Activated CD4-positive, alpha-beta T cell treated with anti-CD3 and anti-CD28 coated beads, Interleukin-2, amount 10 ng/mL, durations not matched to agents 7 days and 5 days (primary cell): Measurements from ENCODE around the gene F3. TPM values are rescaled to one million over a fixed set of nuclear protein-coding genes. Genes with fewer than 3 reads are reported as not detected.
A peak's percentile ranks its signal among the peaks of the same experiment; 100 is the strongest.

ENCODE experiments used
- CTCF ChIA-PET: fragments of 350-600 bp; sonication (Branson Sonifier 250); formaldehyde crosslinking; loops from one replicate; lab custom pipeline; 2021; ENCODE audit warnings: antibody characterized with exemption; lab: Charles Lee
- POLR2A ChIA-PET: fragments of 350-600 bp; sonication (Branson Sonifier 250); formaldehyde crosslinking; loops from one replicate; lab custom pipeline; 2021; ENCODE audit warnings: antibody characterized with exemption; lab: Charles Lee
- DNase-seq: peaks from one replicate; pipeline ENCODE4 v3.0.0-alpha.2; 2020
- H3K27ac Mint-ChIP-seq: one replicate; pipeline ENCODE4 v1.8.0; 2021; ENCODE audit warnings: mild to moderate bottlenecking, moderate library complexity, mixed read lengths
- H3K27me3 Mint-ChIP-seq: one replicate; pipeline ENCODE4 v1.8.0; 2021; ENCODE audit warnings: mixed read lengths
- H3K36me3 Mint-ChIP-seq: one replicate; pipeline ENCODE4 v1.8.0; 2021; ENCODE audit warnings: low read depth, mixed read lengths
- H3K4me1 Mint-ChIP-seq: one replicate; pipeline ENCODE4 v1.8.0; 2021; ENCODE audit warnings: mixed read lengths
- H3K4me3 Mint-ChIP-seq: one replicate; pipeline ENCODE4 v1.8.0; 2021; ENCODE audit warnings: mild to moderate bottlenecking, moderate library complexity, mixed read lengths
- H3K9me3 Mint-ChIP-seq: one replicate; pipeline ENCODE4 v1.8.0; 2021; ENCODE audit warnings: mixed read lengths
- total RNA-seq, 2 experiments: library from RNA; stranded (reverse); gene quantifications; one replicate each; pipeline ENCODE4 v1.2.3, GENCODE V29; 2021

Gene F3
- total RNA-seq, 2 experiments from 2014 or later: not detected

DNA sequence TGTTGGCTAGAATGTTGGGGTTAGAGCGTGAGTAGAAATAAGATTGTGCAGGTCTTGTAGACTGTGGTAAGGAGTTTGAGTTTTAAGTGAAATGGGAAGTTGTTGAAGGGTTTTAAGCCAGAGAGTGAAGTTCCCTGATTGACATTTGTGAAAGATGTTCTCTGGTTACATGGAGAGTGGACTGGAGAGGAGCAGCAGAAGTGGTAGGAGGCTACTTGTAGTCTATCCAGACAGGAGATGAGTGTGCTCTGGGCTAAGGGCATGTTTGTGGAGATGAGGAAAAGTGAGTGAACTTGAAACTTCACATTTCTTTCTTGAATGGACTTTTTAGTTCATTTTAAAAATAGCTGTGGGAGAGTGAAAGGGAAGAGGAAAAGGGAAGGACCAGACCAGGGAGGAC, 37.0 kb downstream of the F3 start:
- POLR2A ChIA-PET: no interaction called here
- Mint-ChIP-seq H3K27ac (peak overlapping the region; percentile 4), H3K4me1 (peaks cover 13% of the 10 kb centered on the region), H3K36me3 (peaks cover 44% of the 10 kb centered on the region), H3K9me3 (no peaks in the 10 kb centered on the region), H3K27me3 (no peaks in the 10 kb centered on the region), H3K4me3 (no peak overlapping the region)
- DNase-seq: no peak
- CTCF ChIA-PET: no interaction called here

DNA sequence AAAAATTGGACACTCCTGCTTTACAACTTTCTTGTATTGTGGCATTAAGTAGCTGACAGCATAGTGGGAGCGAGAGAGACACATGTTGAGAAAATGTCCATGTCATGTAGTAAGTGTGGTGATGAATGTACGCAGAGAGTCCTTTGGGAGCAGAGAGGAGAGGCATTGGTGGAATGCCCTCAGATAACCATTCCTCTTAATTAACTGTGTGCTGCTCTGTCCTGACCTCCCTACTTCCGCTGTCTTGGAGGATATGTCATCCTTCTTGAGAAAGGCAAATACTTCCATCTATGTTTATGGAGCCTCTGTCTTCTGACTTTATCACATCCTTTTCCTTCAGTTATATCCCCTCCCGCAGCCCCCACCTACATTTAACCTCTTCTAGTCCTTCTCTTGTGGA, 38.4 kb downstream of the F3 start:
- Mint-ChIP-seq H3K27me3 (no peaks in the 10 kb centered on the region), H3K4me1 (peaks cover 13% of the 10 kb centered on the region), H3K9me3 (no peaks in the 10 kb centered on the region), H3K4me3 (no peak overlapping the region), H3K36me3 (peaks cover 42% of the 10 kb centered on the region), H3K27ac (no peak overlapping the region)
- ChIA-PET POLR2A (no interaction called here), CTCF (no interaction called here)
- no peak for DNase-seq

DNA sequence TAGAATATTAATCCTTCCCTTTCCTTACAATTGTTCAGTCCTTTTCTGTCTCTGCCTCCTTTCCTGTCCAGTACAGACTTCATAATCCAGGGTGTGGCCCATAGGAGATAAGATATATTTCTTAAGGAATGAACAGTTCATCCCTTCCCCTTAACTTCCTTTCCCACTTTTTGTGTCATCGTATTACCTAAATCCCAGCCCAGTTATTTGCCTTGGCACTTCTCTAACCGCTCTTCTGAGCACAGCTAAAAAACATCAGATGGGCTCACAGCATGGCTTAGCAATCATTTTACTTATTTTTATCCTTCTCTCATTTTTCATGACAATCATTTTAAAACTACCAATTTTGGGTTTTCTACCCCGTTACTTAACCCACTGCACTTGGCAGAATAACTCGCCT, 39.6 kb downstream of the F3 start:
- peaks cover 39% of the 10 kb centered on the region for H3K36me3 Mint-ChIP-seq
- no peak overlapping the region for H3K27ac Mint-ChIP-seq
- no peak overlapping the region for H3K4me3 Mint-ChIP-seq
- no peaks in the 10 kb centered on the region for H3K27me3 Mint-ChIP-seq
- ChIA-PET CTCF (interaction anchor here (0.6 kb wide), 1 partner anchor 1242 kb away, joined by 3 read pairs; no protein-coding TSS in a partner anchor), POLR2A (no interaction called here)
- peaks cover 13% of the 10 kb centered on the region for H3K4me1 Mint-ChIP-seq
- H3K9me3 Mint-ChIP-seq: no peaks in the 10 kb centered on the region
- no peak for DNase-seq

DNA sequence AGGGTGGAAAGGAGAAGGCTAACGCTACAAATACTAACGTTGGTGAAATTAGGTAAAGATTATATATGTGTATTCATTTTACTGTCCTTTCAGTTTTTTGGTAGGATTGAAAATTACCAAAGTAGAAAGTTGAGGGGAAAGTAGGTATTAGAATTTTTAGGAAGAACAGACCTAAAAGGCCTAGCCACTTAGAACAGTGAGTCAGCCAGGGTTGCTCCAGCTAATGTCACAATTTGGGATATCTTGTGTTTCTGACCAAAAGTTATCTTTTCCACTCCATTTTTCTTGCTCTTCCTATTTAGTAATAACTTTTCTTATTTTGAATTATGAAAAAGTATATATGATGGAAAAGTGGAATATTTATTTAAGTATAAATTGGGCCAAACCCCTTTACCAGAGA, 40.1 kb downstream of the F3 start:
- ChIA-PET CTCF (no interaction called here), POLR2A (no interaction called here)
- H3K36me3 Mint-ChIP-seq: peaks cover 37% of the 10 kb centered on the region
- no peaks in the 10 kb centered on the region for H3K9me3 Mint-ChIP-seq
- no peak for DNase-seq
- H3K4me1 Mint-ChIP-seq: peaks cover 13% of the 10 kb centered on the region
- no peak overlapping the region for H3K4me3 Mint-ChIP-seq
- no peaks in the 10 kb centered on the region for H3K27me3 Mint-ChIP-seq
- no peak overlapping the region for H3K27ac Mint-ChIP-seq

DNA sequence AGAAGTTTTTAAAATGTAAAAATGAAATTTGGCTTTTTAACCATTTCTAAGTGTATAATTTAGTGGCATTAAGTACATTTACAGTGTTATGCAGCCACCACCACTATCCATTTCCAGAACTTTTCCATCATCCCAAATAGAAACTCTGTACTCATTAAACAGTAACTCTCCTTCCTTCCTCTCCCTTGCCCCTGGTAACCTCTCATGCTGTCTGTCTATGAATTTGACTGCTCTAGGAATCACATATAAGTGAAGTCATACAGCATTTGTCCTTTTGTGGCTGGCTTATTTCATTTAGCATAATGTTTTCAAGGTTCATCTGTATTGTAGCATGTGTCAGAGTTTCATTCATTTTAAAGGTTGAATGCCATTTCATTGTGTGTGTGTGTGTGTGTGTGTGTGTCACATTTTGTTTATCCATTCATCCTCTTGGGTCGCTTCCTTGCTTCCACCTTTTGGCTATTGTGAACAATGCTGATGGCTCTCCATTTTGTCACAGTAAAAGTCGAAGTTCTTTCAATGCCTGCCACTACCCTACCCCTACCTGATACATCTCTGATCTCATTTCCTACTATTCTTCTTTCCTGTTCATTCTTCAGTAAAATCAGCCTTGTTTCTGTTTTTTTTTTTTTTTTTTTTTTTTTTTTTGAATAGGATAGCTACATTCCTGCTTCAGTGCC, 45.3 kb downstream of the F3 start:
- Mint-ChIP-seq H3K9me3 (no peaks in the 10 kb centered on the region), H3K4me1 (no peaks in the 10 kb centered on the region), H3K36me3 (peaks cover 25% of the 10 kb centered on the region), H3K4me3 (no peak overlapping the region), H3K27me3 (no peaks in the 10 kb centered on the region), H3K27ac (no peak overlapping the region)
- no peak for DNase-seq
- ChIA-PET CTCF (no interaction called here), POLR2A (interaction anchor here (0.6 to 0.7 kb wide), 2 partner anchors 87 to 467 kb away, joined by 3 read pairs; no protein-coding TSS in a partner anchor)

DNA sequence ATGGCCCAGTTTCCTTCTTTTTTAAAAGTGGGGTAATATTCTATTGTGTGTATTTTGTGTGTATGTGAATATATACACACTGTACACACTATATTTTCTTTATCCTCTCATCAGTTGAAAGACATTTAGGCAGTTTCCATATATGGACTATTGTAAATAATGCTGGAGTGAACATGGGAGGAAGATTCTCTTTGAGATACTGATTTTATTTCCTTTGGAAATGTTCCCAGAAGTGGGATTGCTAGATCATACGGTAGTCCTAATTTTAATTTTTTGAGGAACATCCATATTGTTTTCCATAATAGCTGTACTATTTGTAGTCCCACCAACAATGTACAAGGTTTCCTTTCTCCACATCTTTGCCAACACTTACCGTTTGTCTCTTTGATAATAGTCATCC, 51.0 kb downstream of the F3 start:
- Mint-ChIP-seq H3K4me3 (no peak overlapping the region), H3K27me3 (no peaks in the 10 kb centered on the region), H3K4me1 (no peaks in the 10 kb centered on the region), H3K36me3 (peaks cover 20% of the 10 kb centered on the region), H3K9me3 (no peaks in the 10 kb centered on the region), H3K27ac (no peak overlapping the region)
- no peak for DNase-seq
- ChIA-PET CTCF (interaction anchor here (1.0 kb wide), 1 partner anchor 9 kb away, joined by 3 read pairs; no protein-coding TSS in a partner anchor), POLR2A (no interaction called here)

DNA sequence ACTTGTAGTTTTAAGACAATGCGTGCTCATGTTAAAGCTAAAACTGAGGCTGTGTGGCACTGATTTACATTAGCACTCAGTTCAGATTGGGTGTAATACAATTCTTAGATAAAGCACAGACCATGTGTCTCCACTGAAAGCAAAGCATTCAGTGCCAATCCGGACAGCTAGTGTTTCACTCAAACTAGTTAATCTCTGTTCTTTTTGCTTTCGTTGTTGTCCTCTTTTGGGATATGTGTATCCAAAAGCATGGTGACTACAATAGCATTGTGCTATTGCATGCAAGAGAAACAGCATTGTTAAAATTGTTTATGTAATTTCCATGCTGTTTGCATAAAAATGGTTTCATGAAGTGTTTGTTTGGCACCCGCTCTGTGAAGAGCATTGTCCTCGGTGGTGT, 54.6 kb downstream of the F3 start:
- H3K36me3 Mint-ChIP-seq: peaks cover 15% of the 10 kb centered on the region
- no peaks in the 10 kb centered on the region for H3K9me3 Mint-ChIP-seq
- POLR2A ChIA-PET: no interaction called here
- DNase-seq: no peak
- H3K4me3 Mint-ChIP-seq: no peak overlapping the region
- H3K4me1 Mint-ChIP-seq: no peaks in the 10 kb centered on the region
- CTCF ChIA-PET: interaction anchor here (1.0 kb wide), 1 partner anchor 15 kb away, joined by 3 read pairs; no protein-coding TSS in a partner anchor
- no peak overlapping the region for H3K27ac Mint-ChIP-seq
- H3K27me3 Mint-ChIP-seq: no peaks in the 10 kb centered on the region

DNA sequence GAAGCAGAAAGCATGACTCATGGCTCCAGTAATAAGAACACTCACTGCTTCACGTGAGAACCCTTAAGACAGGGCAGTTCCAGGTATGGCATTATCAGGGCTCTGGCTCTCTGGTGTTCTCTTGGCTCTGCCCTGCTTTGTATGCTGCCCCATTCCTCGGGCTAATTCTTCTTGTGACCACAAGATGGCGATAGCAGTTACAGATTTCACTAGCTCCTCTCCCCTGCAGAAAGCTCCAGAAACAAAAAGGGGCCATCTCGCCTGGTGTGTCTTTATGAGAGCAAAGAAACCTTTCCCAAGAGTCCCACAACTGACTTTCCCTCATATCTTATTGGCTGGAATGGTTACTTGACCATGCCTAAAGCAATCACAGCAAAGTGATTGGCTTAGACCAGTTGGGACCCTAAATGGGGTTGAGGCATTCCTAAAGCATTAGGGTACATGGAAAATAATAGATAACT, 60.1 kb downstream of the F3 start:
- Mint-ChIP-seq H3K9me3 (no peaks in the 10 kb centered on the region), H3K27me3 (no peaks in the 10 kb centered on the region), H3K27ac (no peak overlapping the region), H3K4me1 (no peaks in the 10 kb centered on the region), H3K4me3 (no peak overlapping the region), H3K36me3 (peaks cover 8% of the 10 kb centered on the region)
- ChIA-PET CTCF (interaction anchor here (0.5 to 1.6 kb wide), 7 partner anchors 9 to 324 kb away, joined by 3 to 8 read pairs (median 3); no protein-coding TSS in a partner anchor), POLR2A (interaction anchor here (0.6 kb wide), 1 partner anchor 1633 kb away, joined by 3 read pairs; no protein-coding TSS in a partner anchor)
- DNase-seq: peak; percentile 51

DNA sequence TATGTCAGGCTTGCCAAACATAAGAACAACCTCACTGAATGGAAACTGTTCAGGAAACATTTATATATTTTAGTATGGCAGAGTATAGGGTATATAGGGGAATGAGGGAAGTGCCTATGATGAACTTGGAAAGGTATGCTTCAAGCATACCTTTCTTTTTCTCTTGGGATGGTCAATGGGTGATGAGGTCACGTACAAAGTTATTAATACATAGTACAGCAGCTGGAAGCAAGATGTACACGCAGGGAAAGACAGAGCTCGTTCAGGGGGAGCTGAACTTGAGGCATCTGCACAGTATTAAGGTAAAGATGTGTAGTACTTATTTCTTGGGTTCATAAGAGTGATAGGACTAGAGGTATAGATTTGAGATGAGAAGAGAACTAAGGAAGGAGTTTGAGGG, 61.9 kb downstream of the F3 start:
- CTCF ChIA-PET: interaction anchor here (1.5 kb wide), 1 partner anchor 8 kb away, joined by 6 read pairs; no protein-coding TSS in a partner anchor
- POLR2A ChIA-PET: no interaction called here
- H3K27me3 Mint-ChIP-seq: no peaks in the 10 kb centered on the region

More for the DNA sequence above, 61.9 kb downstream of the F3 start:
- H3K36me3 Mint-ChIP-seq: peaks cover 14% of the 10 kb centered on the region
- DNase-seq: no peak
- no peak overlapping the region for H3K4me3 Mint-ChIP-seq
- H3K27ac Mint-ChIP-seq: no peak overlapping the region
- H3K9me3 Mint-ChIP-seq: no peaks in the 10 kb centered on the region
- H3K4me1 Mint-ChIP-seq: no peaks in the 10 kb centered on the region

Other genes starting within 250 kb of the F3 start
- gene ABCD3, start 123.4 kb downstream of the F3 start, total RNA-seq: 10 to 100 TPM; 28.0 to 31.5 TPM